IMR-90 (cell line): ENCODE data around the gene IFIT2. TPM values are rescaled to one million over a fixed set of nuclear protein-coding genes. Genes with fewer than 3 reads are reported as not detected.

Experiments
- ATAC-seq: fragments of 200-7000 bp; cut with Tn5 transposase; 2 replicates; pipeline ENCODE4 v1.9.1; 2020; ENCODE audit warnings: low read depth, mild to moderate bottlenecking, moderate library complexity
- BruUV-seq: library from RNA; stranded (reverse); fragments of 400-500 nt; replicated peaks from 2 replicates; lab custom pipeline; 2021; lab: Mats Ljungman, UMichigan
- CTCF ChIA-PET: fragments of 300-600 bp; formaldehyde crosslinking; extraction: SDS; loops from one replicate; lab custom pipeline; 2021; ENCODE audit warnings: antibody characterized with exemption; lab: Yijun Ruan, JAX
- POLR2A ChIA-PET: fragments of 300-600 bp; sonication (Branson Sonifier 250); formaldehyde crosslinking; loops from one replicate; lab custom pipeline; 2022; ENCODE audit warnings: antibody characterized with exemption; ENCODE audit not compliant: unreplicated experiment; lab: Charles Lee
- DNase-seq: peaks from one replicate; pipeline ENCODE4 v3.0.0; 2013
- H2AFZ ChIP-seq: replicated peaks from 2 replicates; pipeline ENCODE3; 2013; ENCODE audit warnings: low read length, mild to moderate bottlenecking; ENCODE audit not compliant: poor library complexity
- H2AK5ac ChIP-seq: 2 replicates; pipeline ENCODE4 v1.6.1; 2013; ENCODE audit warnings: low read depth, low read length, inconsistent platforms
- H2AK9ac ChIP-seq: replicated peaks from 2 replicates; pipeline ENCODE3; 2013; ENCODE audit warnings: mild to moderate bottlenecking, low read depth, low read length, moderate library complexity; ENCODE audit not compliant: poor library complexity
- H2BK120ac ChIP-seq: 2 replicates; pipeline ENCODE4 v1.6.1; 2013; ENCODE audit warnings: low read depth, low read length, inconsistent platforms
- H2BK15ac ChIP-seq: 3 replicates; pipeline ENCODE4 v1.6.1; 2013; ENCODE audit warnings: low read depth, low read length, inconsistent platforms
- H2BK20ac ChIP-seq: 2 replicates; pipeline ENCODE4 v1.6.1; 2013; ENCODE audit warnings: low read depth, mild to moderate bottlenecking, inconsistent platforms, low read length, moderate library complexity
- H2BK5ac ChIP-seq: 2 replicates; pipeline ENCODE4 v1.6.1; 2013; ENCODE audit warnings: mild to moderate bottlenecking, low read depth, low read length, inconsistent platforms; ENCODE audit not compliant: poor library complexity, severe bottlenecking
- H3K14ac ChIP-seq: replicated peaks from 2 replicates; pipeline ENCODE4 v1.6.1; 2013; ENCODE audit warnings: low read depth, low read length, inconsistent platforms
- H3K18ac ChIP-seq: 2 replicates; pipeline ENCODE4 v1.6.1; 2013; ENCODE audit warnings: low read depth, low read length, control low read depth
- H3K23ac ChIP-seq: 2 replicates; pipeline ENCODE4 v1.6.1; 2013; ENCODE audit warnings: low read depth, low read length, inconsistent platforms
- H3K27ac ChIP-seq: 2 replicates; pipeline ENCODE4 v1.5.1; 2013; ENCODE audit warnings: mild to moderate bottlenecking, control low read depth, low read length; ENCODE audit not compliant: insufficient read depth
- H3K27me3 ChIP-seq: 2 replicates; pipeline ENCODE4 v1.6.1; 2013; ENCODE audit warnings: low read length; ENCODE audit not compliant: control insufficient read depth, insufficient read depth
- H3K36me3 ChIP-seq: 2 replicates; pipeline ENCODE4 v1.6.1; 2013; ENCODE audit warnings: low read length, mixed read lengths; ENCODE audit not compliant: control insufficient read depth, insufficient read depth
- H3K4ac ChIP-seq: 2 replicates; pipeline ENCODE4 v1.6.1; 2013; ENCODE audit warnings: low read depth, low read length, inconsistent platforms
- H3K4me1 ChIP-seq: 2 replicates; pipeline ENCODE4 v1.6.1; 2013; ENCODE audit warnings: low read length, mixed read lengths; ENCODE audit not compliant: control insufficient read depth, insufficient read depth
- H3K4me2 ChIP-seq: 2 replicates; pipeline ENCODE4 v1.6.1; 2013; ENCODE audit warnings: low read depth, mild to moderate bottlenecking, control low read depth, low read length, moderate library complexity
- H3K4me3 ChIP-seq: 2 replicates; pipeline ENCODE4 v1.5.1; 2013; ENCODE audit warnings: low read depth, mild to moderate bottlenecking, control low read depth, low read length, moderate library complexity; ENCODE audit not compliant: insufficient read depth
- H3K56ac ChIP-seq: 2 replicates; pipeline ENCODE4 v1.6.1; 2013; ENCODE audit warnings: low read length, inconsistent platforms; ENCODE audit not compliant: insufficient read depth; ENCODE audit errors: extremely low read depth
- H3K79me1 ChIP-seq, 2 experiments: 2 replicates each; pipeline ENCODE4 v1.6.1; 2013; ENCODE audit warnings: low read length in 2 of 2, inconsistent platforms in 1 of 2, low read depth in 1 of 2
- H3K9ac ChIP-seq: 2 replicates; pipeline ENCODE4 v1.6.1; 2013; ENCODE audit warnings: low read depth, low read length, control low read depth
- H3K9me1 ChIP-seq: 2 replicates; pipeline ENCODE4 v1.6.1; 2013; ENCODE audit warnings: low read length, inconsistent platforms; ENCODE audit not compliant: insufficient read depth
- H3K9me3 ChIP-seq: 2 replicates; pipeline ENCODE4 v1.6.1; 2013; ENCODE audit warnings: low read length; ENCODE audit not compliant: control insufficient read depth, insufficient read depth
- H4K20me1 ChIP-seq: 2 replicates; pipeline ENCODE4 v1.6.1; 2013; ENCODE audit warnings: low read length, inconsistent platforms; ENCODE audit not compliant: insufficient read depth
- H4K5ac ChIP-seq: 2 replicates; pipeline ENCODE4 v1.6.1; 2013; ENCODE audit warnings: mild to moderate bottlenecking, low read depth, low read length, control low read depth
- H4K8ac ChIP-seq, 2 experiments: 2 replicates each; pipeline ENCODE4 v1.6.1; 2013; ENCODE audit warnings: low read depth in 2 of 2, low read length in 2 of 2, control low read depth in 1 of 2, inconsistent platforms in 1 of 2
- H4K91ac ChIP-seq: 2 replicates; pipeline ENCODE4 v1.6.1; 2013; ENCODE audit warnings: low read depth, low read length, inconsistent platforms; ENCODE audit not compliant: insufficient read depth
- RCOR1 ChIP-seq: IDR thresholded peaks from 2 replicates; pipeline ENCODE4 v1.6.1; 2012; ENCODE audit warnings: mild to moderate bottlenecking, low read length, improper control_type of control experiment; ENCODE audit not compliant: insufficient replicate concordance
- WGBS, 2 experiments: methylation state at CpG; one replicate each; pipeline versions ENCODE4 v1.1.5 to v1.1.7; 2013; ENCODE audit warnings: missing lambda C conversion rate in 2 of 2; ENCODE audit not compliant: insufficient read length in 1 of 2; ENCODE audit errors: extremely low coverage in 2 of 2; 5-methylcytosine and 5-hydroxymethylcytosine counted together
- dilution Hi-C: fragments of 300-500 bp; cut with HindIII; formaldehyde crosslinking; loops from one replicate; pipeline ENCODE4 v1.14.3; 2018; ENCODE audit warnings: low sequenced_read_pairs; ENCODE audit not compliant: unreplicated experiment
- in situ Hi-C: fragments of 300-500 bp; cut with MboI; formaldehyde crosslinking; loops from 3 replicates; pipeline ENCODE4 v1.14.3; 2019; ENCODE audit warnings: low sequenced_read_pairs, inconsistent platforms, mixed read lengths
- intact Hi-C: fragments of 100-400 bp; cut with micrococcal nuclease; formaldehyde crosslinking; loops from 2 replicates; pipeline ENCODE4 v1.10.0; 2022
- polyA plus RNA-seq, 3 experiments: library from polyadenylated mRNA; depleted of rRNA; stranded (reverse); fragments of >200 nt; gene quantifications; 2 replicates each; pipeline ENCODE4 v1.2.3, GENCODE V29; 2012; ENCODE audit warnings: low replicate concordance in 1 of 3
- total RNA-seq: library from RNA; depleted of rRNA; stranded (reverse); fragments of >200 nt; gene quantifications from 2 replicates; pipeline ENCODE4 v1.2.3, GENCODE V29; 2012

The IFIT2 gene
- total and polyA plus RNA-seq, 2 of the 4 experiments (the other 2 are of a cell fraction) = 1.1 to 2.2 TPM

DNA sequence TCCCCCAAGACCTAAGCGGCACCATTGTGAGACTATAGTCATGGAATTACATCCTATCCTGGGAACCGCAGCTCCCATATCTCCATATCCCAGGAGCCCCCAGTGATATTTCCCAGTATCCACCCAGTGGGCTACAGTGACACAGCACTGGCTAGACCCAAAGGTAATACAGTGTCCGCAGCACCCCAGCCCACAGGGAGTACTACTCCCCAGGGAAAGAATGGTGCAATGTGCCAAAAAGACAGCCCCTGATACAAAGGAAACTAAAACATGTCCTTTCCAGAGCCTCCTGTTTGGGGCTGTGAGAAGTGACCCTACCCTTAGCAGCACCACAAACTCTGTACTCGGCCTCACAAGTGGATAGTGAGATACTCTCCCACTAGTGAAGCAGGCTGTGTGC is 4.5 kb upstream of the IFIT2 start:
- peak overlapping the region; percentile 5 for H2AFZ ChIP-seq
- H3K4me1 ChIP-seq = peaks cover 8% of the 10 kb centered on the region
- CTCF ChIA-PET = no interaction called here
- H2BK120ac ChIP-seq = peak overlapping the region; percentile 8; the same call in 1 of the 2 replicates
- no peak overlapping the region for H3K14ac ChIP-seq
- H3K9me1 ChIP-seq = no peaks in the 10 kb centered on the region; the same call in 1 of the 2 replicates
- no peaks in the 10 kb centered on the region for H3K79me1 ChIP-seq
- in situ Hi-C loops = no loop called here
- no peak for TF ChIP-seq RCOR1
- no peak for DNase-seq
- no peak overlapping the region for H4K8ac ChIP-seq
- no peaks in the 10 kb centered on the region for H3K36me3 ChIP-seq
- no peak overlapping the region for H2AK9ac ChIP-seq
- H2BK15ac ChIP-seq = peak overlapping the region; percentile 23; the same call in 1 of the 3 replicates
- no peak overlapping the region for H3K4me3 ChIP-seq
- no peaks in the 10 kb centered on the region for H3K9me3 ChIP-seq
- ATAC-seq = no peak
- dilution Hi-C loops = no loop called here
- H4K20me1 ChIP-seq = no peaks in the 10 kb centered on the region
- peak overlapping the region; percentile 33; the same call in 1 of the 2 replicates for H2BK20ac ChIP-seq
- WGBS, 2 experiments = 100% methylated on average over 1 of the region's 4 CpGs; no CpG with 5 or more reads in 1 of the 2 experiments
- H3K27me3 ChIP-seq = no peaks in the 10 kb centered on the region
- no peak overlapping the region for H3K23ac ChIP-seq
- H3K56ac ChIP-seq = no peak overlapping the region
- POLR2A ChIA-PET = no interaction called here
- no peak overlapping the region for H3K27ac ChIP-seq
- no TSS peak for BruUV-seq
- H4K91ac ChIP-seq = peak overlapping the region; percentile 24; the same call in 1 of the 2 replicates
- no peak overlapping the region for H3K4me2 ChIP-seq
- H2BK5ac ChIP-seq = no peak overlapping the region
- H3K18ac ChIP-seq = peak overlapping the region; percentile 13; the same call in 1 of the 2 replicates
- no peak overlapping the region for H3K9ac ChIP-seq
- intact Hi-C loops = loop anchor here (5.0 kb wide), 1 partner anchor 445 kb away; the partner anchor contains the start of gene ANKRD22
- no peak overlapping the region for H4K5ac ChIP-seq
- 0 out of 2 replicates have a peak overlapping the region, but pooled peaks have one; percentile 5 for H3K4ac ChIP-seq
- H2AK5ac ChIP-seq = peak overlapping the region; percentile 65; the same call in 1 of the 2 replicates
